GM21528 (cell line): ENCODE results near the gene LDLRAD4.

Source experiments
- ATAC-seq: cut with Tn5 transposase; IDR thresholded peaks from one replicate; pipeline ENCODE4 v1.9.1; 2021; ENCODE audit warnings: mild to moderate bottlenecking, moderate library complexity; ENCODE audit not compliant: unreplicated experiment, low FRiP score

Gene LDLRAD4

DNA sequence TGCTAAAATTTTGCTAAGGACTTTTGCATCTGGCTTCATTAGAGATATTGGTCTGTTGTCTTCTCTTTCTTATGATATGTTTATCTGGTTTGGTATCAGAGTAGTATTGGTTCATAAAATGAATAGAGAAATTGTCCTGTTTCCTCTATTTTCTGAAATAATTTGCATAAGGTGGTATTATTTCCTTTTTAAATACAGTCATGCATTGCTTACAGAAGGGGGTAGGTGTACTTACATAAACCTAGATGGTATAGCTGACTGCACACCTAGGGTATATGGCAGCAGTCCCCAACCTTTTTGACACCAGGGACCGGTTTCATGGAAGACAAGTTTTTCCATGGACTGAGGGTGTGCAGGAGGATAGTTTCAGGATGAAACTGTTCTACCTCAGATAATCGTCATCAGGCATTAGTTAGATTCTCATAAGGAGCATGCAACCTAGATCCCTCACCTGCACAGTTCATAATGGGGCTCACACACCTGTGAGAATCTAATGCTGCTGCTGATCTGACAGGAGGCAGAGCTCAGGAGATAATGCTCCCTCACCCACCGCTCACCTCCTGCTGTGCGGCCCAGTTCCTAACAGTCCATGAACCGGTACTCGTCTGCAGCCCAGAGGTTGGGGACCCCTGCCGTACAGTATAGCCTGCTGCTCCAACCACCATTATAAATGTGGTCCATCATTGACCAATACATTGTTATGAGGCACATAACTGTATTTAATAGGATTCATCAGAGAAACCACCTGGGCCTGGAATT is 318.6 kb downstream of the LDLRAD4 start:
- ATAC-seq: no peak

DNA sequence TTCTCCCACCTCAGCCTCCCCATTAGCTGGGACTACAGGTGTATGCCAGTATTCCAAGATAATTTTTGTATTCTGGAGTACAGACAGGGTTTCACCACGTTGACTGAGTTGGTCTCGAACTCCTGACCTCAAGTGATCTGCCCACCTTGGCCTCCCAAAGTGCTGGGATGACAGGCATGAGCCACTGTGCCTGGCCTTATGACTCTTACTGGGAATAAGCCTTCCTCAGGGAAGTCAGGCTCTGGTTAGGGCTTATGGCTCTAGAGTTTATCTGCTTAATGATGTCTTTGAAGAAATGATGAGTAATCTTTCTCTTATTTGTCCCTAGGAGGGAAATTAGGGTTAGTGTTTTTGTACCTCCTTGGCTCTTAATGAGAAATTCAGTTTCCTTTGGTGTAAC is 320.1 kb downstream of the LDLRAD4 start:
- ATAC-seq: no peak

DNA sequence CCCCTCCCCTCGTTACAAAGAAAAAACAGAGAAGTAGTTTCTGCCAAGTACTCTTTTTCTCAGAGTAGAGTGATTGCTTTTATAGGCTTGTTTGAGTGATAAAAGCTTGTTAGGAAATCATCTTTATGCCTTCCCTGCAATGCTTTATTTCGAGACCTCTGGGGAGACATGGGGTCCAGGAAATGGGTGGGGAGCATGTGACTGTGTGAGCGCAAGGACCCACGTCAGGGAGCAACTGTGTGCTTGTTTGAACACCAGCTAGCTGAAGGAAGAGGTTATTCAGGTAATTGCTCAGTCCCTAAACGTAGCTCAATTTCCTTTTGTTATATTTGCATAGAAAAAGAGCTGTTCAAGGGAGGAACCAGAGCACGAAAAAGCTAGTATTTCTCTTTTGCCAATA is 320.5 kb downstream of the LDLRAD4 start:
- ATAC-seq: no peak

DNA sequence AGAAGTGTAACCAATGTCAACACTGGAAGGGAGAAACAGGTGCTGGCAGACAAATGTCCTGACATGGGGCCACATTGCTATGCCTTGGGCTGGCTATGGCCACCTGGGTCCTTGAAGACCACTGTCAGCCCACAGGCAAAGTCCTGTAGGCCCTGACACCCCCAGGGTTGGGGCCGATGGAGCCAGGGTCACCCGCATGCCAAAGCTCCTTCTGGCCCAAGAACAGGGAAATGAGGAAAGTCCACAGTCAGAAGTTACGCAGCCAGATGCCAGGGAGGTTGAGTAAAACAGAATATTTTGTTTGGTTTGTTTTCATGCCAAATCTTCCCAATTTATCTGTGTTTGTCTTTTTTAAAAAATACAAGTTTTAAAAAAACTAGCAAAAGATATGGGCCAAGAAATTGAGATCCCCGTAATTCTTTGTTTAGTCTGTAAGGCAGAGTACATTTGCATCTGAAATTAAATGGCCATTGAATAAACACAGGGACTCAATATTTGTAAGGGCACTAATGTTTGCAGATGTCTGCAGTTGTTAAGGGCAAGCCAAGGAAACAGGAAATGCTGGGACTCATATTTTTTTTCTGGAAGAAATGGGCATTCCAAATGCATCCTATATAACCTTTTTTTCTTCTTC is 321.4 kb downstream of the LDLRAD4 start:
- no peak for ATAC-seq

DNA sequence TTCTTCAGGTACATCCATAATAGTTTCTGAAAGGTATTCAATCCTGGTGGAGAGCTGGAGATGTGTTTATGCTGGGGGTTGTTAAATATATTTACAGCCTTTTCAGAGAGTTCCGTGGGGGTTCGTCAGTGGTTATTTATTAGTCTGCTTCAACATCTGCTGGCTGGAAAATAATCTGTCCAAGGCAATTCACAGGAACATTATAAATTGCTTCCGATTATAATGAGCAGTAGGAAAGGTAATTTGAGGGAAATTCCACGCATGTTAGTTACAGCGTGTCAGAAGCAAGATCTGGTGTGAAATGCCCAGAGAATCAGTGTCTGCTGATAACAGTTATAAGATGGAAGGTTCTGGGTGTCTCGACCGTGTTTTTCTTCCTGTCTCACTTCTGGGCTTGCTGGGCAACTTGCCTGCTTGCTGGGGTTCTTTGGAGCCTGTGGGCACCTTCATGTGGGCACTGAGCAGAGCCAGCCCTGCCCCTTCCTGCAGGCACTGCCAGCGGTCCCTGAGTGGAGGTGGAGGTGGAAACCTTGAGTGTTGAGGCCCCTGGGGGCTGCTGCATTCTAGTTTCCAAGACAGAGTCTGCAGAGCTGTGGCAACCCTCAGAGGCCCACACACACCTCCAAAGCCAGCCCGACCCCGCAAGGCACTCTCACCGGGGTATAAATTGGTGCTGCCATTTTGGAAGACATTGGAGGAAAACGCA is 322.1 kb downstream of the LDLRAD4 start:
- no peak for ATAC-seq

DNA sequence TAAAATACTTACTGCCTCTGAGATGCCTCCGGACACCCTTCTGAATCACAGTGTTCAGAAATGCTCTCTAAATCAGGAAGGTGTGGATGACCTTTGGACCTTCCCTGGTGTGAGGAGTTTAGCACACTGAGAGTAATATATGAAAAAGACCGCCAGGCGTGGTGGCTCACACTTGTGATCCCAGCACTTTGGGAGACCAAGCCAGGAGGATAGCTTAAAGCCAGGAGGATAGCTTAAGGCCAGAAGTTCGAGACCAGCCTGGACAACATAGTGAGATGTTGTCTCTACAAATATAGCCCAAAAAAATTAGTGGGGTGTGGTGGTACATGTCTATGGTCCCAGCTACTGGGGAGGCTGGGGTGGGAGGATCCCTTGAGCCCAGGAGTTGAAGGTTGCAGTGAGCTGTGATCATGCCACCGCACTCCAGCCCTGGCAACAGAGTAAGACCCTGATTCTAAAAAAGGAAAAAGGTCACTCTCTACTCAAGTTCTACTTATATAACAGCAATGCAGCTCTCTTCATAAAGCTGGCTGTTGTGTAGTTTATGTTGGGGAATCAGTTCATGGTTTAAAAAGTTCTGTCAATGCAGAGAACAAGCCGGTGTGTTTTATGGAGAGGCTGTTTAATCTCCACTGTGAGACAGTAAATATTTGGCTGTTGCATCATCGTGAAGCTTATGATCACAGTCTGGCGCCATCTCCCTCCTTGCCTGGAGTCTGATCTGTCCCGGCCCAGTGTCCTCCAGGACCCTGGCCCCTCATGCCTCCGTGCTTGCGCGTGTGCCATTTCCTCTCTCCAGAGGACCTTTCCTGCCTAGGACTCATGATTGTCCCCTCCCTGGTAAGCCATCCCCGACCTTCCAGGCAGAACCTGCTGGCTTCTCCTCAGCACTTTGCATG is 323.3 kb downstream of the LDLRAD4 start:
- ATAC-seq: no peak

DNA sequence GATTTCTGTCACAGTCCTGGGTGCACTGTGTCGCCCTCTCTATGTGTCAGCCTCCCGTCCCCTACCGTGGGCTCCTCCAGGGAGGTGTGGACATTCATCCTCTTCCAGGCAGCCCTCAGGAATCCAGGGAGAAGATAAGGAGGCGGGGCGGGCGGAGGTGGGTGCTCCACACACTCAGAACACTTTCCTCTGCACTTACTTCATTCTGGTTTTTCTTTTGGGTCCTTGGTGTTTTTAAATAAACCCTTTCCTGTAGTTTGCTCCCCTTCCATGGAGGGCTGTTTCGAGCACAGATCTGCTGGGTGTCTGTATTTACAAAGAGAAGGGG is 323.9 kb downstream of the LDLRAD4 start:
- ATAC-seq: no peak

DNA sequence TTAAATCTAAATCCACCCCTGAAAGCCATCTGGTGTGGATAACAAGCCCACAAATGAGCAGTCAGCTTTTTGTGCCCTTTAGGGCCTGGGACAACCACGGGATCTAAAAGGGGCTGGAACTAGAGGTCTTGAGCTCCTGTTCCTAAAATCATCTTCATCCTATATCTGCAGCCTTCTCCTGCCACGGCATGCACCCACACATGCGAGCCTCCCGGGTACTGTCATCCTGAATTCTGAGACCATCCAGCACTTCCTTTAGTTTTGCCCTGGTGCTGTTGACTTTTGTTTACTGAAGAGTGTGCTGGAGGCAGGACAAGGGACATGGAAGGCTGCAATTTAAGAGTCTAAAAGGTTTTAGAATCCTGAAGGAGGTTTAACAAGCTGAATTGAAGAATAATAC is 324.6 kb downstream of the LDLRAD4 start:
- ATAC-seq: no peak

DNA sequence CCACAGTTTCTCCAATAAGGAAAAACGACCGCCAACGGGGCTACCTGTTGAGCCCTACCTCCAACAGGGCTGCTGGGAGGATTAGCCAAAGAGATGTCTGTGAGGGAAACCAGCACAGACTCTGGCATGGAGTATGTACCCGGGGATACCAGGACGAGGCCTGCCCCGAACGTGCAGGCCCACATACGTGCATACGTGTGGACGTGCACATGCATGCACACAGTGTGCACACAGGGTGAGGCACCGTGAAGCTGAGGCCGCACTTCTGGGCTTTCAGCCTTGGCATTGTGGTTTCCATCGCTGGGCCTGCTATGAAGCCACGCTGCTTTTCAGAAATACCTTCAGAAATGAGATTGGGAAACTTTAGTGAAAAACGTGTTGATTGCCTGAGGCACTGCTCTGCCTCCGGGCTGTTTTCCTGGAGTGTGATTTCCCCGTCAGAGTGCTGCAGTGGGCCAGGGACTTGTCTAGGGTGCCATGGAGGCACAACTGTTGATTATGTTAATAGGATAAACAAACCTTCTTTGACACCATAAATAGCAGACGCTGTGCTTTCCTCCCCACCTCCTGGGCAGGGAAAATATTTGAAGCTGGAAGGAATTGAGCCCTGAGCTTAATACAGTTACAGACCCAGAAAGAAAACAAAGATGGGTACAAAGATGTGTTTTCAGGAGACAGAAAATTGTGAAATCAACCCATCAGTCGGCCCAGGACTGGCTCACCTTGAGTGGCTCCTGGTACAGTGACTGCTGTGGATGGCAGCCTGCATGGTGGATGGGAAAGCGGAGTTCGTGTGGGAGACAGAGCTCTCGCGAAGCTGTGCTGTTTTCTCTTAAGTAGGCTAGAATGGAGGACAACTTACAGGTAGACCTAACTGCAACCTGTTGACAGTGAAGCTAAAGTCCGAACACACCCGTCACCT is 325.5 kb downstream of the LDLRAD4 start:
- ATAC-seq: no peak

DNA sequence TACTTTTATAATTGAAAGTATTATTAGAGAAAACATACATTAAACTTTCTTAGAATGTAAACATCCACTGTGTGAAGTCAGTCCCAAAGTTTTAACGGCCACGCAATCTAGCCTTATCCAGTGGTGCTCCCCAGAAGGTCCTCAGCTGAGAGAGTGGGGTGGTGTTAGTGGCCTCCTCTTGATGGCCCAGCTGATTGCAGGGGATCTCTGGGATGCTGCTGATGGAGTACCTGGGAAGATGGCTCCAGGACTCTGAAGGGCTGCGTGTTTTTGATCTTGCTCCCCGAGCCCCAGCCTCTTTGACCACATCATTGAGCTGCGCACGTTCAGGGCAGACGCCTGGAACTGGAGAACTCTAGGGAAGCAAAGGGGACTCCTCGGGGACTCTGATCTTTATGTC is 326.4 kb downstream of the LDLRAD4 start:
- ATAC-seq: no peak

DNA sequence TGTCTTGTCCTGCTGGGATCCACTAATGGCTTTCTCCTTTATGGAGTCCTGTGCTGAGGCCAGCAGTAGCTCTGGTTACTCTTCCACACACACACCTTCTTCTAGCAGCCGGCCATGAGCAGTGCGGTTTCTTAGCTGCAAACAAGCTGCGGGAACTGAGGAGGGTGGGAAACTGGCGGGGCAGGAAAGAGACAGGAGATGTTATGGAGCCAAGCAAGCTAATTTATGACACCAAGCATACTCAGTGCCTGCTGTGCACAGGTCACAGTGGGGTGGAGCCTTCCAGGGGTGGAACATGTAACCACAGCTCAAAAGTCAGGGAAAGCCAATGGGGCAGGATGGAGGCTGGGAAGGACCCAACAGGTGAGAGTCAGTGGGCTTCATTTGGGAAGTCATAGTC is 327.0 kb downstream of the LDLRAD4 start:
- ATAC-seq: no peak

DNA sequence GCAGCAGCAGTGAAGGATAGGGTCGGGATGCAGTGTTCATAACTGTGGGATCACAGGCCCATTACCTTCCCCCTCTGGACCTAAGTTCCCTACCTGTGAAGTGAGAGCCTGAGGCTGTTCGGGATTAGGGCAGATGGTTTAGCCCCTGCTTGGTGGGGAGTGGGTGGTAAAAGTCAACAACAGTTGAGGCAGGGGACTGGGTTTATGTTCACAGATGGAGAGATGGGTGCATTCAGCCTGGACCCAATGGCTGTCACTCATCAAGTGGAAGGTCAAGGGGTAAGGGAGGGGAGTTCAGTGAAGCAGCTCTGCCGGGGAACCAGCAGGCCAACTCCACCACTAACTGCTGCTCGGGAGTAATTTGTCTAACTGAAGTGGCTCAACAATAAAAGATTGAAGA is 327.4 kb downstream of the LDLRAD4 start:
- no peak for ATAC-seq

DNA sequence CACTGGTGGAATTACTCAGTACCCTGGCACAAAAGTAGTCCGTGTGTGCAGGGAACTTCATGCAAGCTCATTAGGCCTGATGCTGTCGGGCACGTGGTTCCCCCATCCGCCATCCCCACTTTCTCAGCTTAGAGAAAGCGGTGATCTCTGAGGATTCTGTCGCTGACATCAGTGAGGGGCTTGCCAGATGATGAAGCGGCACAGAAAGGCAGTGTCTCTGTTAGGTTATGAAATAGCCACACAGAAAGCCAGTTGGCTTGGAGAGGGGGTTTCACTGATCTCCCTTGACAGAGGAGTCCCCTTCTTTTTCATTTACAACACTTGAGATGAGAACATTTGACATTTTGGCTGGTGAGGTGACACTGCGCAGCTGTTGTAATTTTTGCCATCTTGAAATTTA is 328.1 kb downstream of the LDLRAD4 start:
- no peak for ATAC-seq

DNA sequence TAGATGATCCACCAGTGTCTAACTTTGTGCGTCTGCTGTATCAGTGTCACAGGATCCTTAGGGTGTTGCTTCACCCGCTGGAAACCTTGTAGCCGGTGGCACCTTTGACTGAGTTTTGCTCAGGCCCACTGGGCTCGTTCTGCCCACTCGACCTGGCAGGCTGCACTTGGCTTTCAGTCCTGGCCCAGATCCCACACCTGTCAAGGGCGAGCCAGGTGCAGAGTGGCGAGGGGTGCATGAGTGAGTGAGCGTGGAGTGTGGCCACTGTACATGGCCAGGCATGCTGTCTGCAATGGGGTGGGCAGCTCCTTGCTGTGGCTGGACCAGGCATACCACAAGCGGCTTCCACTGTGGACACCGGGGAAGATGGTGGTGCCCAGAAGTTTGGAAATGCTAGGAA is 328.8 kb downstream of the LDLRAD4 start:
- ATAC-seq: no peak

DNA sequence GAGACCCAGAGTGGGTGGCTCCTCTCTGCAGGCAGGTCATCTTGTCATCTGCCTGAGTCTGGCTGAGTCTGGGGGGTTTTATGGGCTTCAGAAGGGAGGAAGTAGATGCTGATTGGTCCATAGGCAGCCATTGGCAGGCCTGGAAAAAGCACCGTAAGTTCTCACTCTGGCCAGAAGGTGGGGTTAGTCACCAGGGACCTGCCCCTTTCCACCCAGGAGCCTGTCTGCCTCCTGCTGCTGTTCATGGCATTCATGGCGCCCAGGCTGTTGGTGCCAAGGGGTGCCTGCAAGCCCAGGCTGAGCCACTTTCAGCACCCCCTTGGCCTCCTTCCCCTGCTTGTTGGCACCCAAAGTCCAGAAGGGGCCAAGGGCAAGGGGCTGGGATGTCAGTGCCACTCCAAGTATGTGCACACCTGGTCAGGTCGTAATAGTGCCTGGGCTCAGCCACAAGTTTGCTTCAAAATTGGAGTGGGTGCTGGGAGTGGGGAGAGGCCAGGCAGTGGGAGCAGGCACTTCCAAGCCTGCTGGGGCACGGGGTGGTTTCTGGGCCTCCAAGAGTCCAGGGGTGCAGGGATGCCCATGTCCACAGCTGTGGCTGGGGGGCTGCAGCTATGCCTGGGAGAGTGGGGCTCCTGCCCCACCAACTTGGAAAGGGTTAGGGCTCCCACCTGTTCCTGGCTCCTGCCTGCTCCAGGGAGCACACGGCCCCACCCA is 329.7 kb downstream of the LDLRAD4 start:
- ATAC-seq: no peak

DNA sequence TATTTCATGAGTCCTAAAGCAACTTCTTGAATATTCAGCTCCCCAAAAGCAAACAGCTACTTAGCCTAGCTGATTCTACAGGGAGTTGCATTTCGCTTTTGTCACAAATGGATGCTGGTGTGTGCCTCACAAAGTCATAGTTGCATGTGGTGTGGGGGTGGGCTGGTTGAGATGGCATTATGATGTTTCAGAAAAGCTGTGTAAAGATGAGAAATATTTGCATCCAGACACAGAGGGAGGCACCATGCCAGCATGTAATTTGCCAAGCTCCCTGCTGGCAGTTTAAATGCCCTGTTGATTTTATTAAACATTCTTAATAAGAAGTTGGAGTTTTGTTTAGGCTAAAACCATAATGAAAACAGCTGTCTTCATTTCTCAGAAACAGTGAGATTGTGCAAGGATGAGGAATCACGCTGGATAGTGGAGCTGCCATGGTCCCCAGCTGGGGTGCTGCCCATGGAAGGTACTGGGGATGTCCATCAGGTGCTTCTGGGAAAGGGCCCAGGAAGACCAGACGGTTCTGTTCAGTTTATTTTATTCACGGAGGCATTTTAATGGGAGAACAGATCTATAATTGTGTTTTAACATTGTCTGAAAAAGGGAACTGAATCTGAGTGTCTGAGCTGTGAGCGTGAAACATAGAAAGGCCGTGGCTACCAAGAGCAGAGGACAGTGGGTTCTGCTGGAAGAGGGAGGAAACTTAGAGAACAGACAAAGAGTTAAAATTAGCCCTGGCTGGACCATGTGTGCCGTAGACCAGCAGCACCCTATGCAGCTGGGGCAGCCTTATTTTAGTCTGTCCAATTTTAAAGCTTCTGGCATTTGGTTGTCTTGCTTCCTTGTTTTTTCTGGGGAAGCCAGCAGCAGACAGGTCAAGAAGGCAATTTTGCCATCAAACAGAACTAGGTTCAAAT is 330.7 kb downstream of the LDLRAD4 start:
- ATAC-seq: peak; percentile 55

DNA sequence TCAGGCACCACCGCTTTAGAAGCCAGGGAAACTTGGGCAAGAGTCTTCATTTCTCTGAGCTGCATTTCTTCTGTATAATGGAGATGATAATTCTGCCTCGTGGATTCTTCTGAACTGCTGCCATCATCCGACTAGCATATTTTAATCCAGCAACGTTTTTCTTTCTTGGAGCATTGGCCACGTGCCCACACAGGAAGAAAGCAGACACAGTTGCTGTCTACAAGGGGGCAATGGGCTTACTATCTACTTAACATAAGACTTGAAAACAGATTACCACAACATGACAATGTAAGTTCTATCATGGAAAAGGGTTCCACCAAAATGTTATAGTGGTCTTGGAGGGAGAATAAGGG is 331.3 kb downstream of the LDLRAD4 start:
- no peak for ATAC-seq
